ENCODE data around the gene TTLL5.
A peak's percentile ranks its signal among the peaks of the same experiment; 100 is the strongest.

TTLL5 gene

DNA sequence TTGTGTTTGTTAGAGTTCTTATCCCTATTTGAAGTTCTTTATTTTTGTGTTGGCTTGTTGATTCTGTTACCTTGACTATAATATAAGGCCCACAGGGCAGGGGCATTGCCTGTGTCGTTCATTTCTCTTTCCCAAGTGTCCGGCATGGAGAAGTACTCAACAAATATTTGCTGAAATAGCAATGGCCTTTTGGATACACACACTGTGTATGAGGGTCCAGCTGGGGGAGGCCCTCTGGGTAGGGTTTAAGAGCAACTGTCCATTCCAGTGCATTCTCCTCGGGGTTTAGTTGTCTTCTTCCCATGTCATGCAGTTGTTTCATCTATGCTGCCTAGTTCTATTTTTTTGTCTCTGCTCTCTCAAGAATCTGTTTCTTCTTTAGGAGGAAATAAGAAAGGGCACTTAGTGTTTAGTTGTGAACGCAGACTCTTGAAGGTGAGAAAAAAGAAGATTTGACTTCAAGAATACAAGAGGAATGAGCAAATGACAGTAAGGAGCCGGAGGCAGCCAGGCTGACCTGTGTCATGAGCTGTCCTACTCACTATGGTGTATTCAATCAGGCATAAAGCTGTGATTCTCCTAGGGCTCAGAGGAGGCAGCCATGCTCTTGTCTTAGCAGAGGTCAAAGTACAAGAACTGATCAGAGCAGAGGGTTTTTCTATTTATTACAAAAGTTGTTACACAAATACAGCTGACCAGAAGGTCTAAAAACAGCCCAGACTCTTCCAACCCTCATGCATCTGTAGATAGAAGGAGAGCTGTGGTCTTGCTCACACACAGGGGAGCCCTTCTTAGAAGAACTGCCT lies 10.6 kb upstream of the TTLL5 start:
- H3K36me3 ChIP-seq (ENCODE audit: insufficient read depth, low read length): peaks cover 38% of the 10 kb centered on the region
- no peak overlapping the region for H3K9ac ChIP-seq (ENCODE audit: low read length)
- H3K4me3 ChIP-seq (ENCODE audit: low read depth in 1 of 2, low read length in 2 of 2): no peak overlapping the region
- no peaks in the 10 kb centered on the region for H3K27me3 ChIP-seq (ENCODE audit: control insufficient read depth in 1 of 2, insufficient read depth in 2 of 2, low read length in 2 of 2)
- no peak overlapping the region for H3K27ac ChIP-seq (ENCODE audit: low read depth, low read length)
- H3K4me1 ChIP-seq (ENCODE audit: insufficient read depth, low read length): no peaks in the 10 kb centered on the region
- H3K9me3 ChIP-seq (ENCODE audit: low read length): no peaks in the 10 kb centered on the region

DNA sequence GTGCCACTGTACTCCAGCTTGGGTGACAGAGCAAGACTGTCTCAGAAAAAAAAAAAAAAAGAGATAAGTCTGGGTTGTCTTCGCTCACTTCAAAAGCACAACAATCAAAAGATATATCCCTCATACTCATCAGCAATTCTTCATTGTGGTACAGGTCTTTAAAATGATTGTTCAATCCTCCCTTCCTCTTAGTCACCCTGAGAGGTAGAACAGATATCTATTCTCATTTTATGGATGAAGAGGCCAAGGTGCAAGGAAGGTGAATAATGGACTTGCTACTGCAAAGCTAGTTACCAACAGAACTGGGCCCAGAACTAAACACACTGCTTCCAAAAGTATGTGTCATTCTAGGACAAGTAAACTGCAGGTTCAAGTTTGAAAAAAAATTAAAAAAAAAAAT lies 7.5 kb upstream of the TTLL5 start:
- no peaks in the 10 kb centered on the region for H3K9me3 ChIP-seq (ENCODE audit: low read length)
- H3K4me3 ChIP-seq (ENCODE audit: low read depth in 1 of 2, low read length in 2 of 2): no peak overlapping the region
- H3K27ac ChIP-seq (ENCODE audit: low read depth, low read length): no peak overlapping the region
- H3K36me3 ChIP-seq (ENCODE audit: insufficient read depth, low read length): peaks cover 42% of the 10 kb centered on the region
- H3K4me1 ChIP-seq (ENCODE audit: insufficient read depth, low read length): no peaks in the 10 kb centered on the region
- no peaks in the 10 kb centered on the region for H3K27me3 ChIP-seq (ENCODE audit: control insufficient read depth in 1 of 2, insufficient read depth in 2 of 2, low read length in 2 of 2)
- no peak overlapping the region for H3K9ac ChIP-seq (ENCODE audit: low read length)

- Histone ChIP-seq H3K4me3 (ENCODE audit: low read depth in 1 of 2, low read length in 2 of 2) (no peak overlapping the region), H3K27ac (ENCODE audit: low read depth, low read length) (no peak overlapping the region), H3K9ac (ENCODE audit: low read length) (no peak overlapping the region), H3K4me1 (ENCODE audit: insufficient read depth, low read length) (no peaks in the 10 kb centered on the region), H3K27me3 (ENCODE audit: control insufficient read depth in 1 of 2, insufficient read depth in 2 of 2, low read length in 2 of 2) (no peaks in the 10 kb centered on the region), H3K36me3 (ENCODE audit: insufficient read depth, low read length) (peaks cover 41% of the 10 kb centered on the region), H3K9me3 (ENCODE audit: low read length) (no peaks in the 10 kb centered on the region)
These were observed 6.8 kb upstream of the TTLL5 start for GRCh38 chr14:75654127-75654732.

DNA sequence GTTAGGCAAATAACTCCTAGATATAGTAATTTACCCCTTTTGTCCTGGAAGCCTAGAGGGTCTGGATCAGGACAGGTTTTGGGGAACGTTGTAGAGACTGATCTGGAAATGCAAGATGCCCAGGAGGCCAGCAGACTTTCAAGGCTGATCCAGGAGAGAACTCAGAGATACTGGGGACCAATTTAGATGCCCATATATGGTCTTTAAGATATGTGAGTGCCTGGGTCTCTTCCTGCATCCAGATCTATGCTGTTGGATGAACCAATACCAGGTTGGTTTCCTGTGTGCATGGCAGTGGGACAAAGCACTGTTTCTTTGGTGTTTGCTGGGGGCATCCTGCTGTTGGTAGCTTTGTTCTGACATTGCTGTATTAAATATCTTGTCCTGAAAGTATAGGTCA lies 5.8 kb upstream of the TTLL5 start:
- H3K4me3 ChIP-seq (ENCODE audit: low read depth in 1 of 2, low read length in 2 of 2): no peak overlapping the region
- H3K9me3 ChIP-seq (ENCODE audit: low read length): no peaks in the 10 kb centered on the region
- H3K36me3 ChIP-seq (ENCODE audit: insufficient read depth, low read length): peaks cover 30% of the 10 kb centered on the region
- H3K27ac ChIP-seq (ENCODE audit: low read depth, low read length): no peak overlapping the region
- H3K27me3 ChIP-seq (ENCODE audit: control insufficient read depth in 1 of 2, insufficient read depth in 2 of 2, low read length in 2 of 2): no peaks in the 10 kb centered on the region
- no peak overlapping the region for H3K9ac ChIP-seq (ENCODE audit: low read length)
- H3K4me1 ChIP-seq (ENCODE audit: insufficient read depth, low read length): peaks cover 5% of the 10 kb centered on the region

DNA sequence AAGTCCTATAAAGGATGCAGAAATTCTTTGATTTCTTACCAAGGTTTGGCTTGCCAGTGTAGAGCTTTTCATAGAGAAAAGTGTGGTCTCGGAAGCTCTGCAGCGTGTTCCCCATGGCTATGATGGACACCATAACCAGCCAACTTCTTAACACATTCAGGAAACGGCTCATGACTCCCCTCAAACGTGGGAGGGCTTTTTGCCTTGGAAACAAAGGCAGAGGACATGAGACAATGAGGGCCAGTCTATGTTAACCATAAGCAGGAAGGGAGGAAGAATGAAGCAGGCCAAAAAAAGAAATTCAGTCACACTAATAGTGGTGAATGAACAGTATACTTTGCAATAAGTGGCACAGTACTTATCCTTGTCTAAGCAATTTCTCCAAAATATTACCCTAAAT lies 3.7 kb upstream of the TTLL5 start:
- Histone ChIP-seq H3K27me3 (ENCODE audit: control insufficient read depth in 1 of 2, insufficient read depth in 2 of 2, low read length in 2 of 2) (no peaks in the 10 kb centered on the region), H3K9ac (ENCODE audit: low read length) (no peak overlapping the region), H3K4me3 (ENCODE audit: low read depth in 1 of 2, low read length in 2 of 2) (no peak overlapping the region), H3K9me3 (ENCODE audit: low read length) (no peaks in the 10 kb centered on the region), H3K36me3 (ENCODE audit: insufficient read depth, low read length) (peaks cover 11% of the 10 kb centered on the region), H3K27ac (ENCODE audit: low read depth, low read length) (no peak overlapping the region), H3K4me1 (ENCODE audit: insufficient read depth, low read length) (peaks cover 13% of the 10 kb centered on the region)

DNA sequence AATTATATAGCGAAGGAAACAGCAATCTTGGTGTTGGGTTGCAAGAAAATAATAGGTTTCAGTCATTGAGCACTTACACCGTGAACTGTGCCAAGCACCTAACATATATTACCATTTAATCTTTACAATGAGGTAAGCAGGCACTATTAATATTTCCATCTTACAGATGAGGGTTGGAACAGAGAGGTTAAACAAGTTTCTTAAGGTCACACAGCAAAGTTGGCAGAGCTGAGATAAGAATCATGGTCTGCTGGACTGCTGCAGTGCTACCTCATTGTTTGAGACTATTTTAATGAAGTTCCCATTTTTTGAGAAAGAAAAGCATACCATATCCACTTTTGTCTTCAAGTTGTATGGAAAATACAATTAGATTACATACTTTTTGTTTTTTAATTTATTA lies 2.1 kb upstream of the TTLL5 start:
- Histone ChIP-seq H3K27ac (ENCODE audit: low read depth, low read length) (no peak overlapping the region), H3K36me3 (ENCODE audit: insufficient read depth, low read length) (peaks cover 11% of the 10 kb centered on the region)

DNA sequence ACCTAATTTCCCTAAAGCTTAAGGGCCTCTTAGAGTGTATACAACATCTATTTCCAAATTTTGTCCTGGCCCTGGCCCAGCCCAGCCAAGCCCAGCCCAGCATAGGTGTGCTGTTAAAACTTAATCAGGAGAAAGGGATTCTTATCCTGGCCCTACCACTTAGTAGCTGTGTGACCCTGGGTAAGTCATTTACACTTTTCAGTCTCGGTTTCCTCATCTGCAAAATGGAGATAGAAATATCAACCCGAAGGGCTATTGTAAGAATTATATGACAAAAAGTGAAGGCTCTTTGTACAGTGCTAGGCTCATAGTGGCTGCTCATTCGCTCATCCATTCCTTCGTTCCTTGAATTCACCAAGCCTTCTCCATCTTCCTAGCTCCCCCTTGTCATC lies 812 bp upstream of the TTLL5 start:
- Histone ChIP-seq H3K4me3 (ENCODE audit: low read depth in 1 of 2, low read length in 2 of 2) (peak overlapping the region; percentile 80 to 86), H3K9me3 (ENCODE audit: low read length) (no peaks in the 10 kb centered on the region), H3K4me1 (ENCODE audit: insufficient read depth, low read length) (peaks cover 13% of the 10 kb centered on the region), H3K27me3 (ENCODE audit: control insufficient read depth in 1 of 2, insufficient read depth in 2 of 2, low read length in 2 of 2) (no peaks in the 10 kb centered on the region), H3K9ac (ENCODE audit: low read length) (peak overlapping the region; percentile 68), H3K36me3 (ENCODE audit: insufficient read depth, low read length) (peaks cover 4% of the 10 kb centered on the region), H3K27ac (ENCODE audit: low read depth, low read length) (peak overlapping the region; percentile 61)

More for the DNA sequence above, 2.1 kb upstream of the TTLL5 start:
- H3K4me1 ChIP-seq (ENCODE audit: insufficient read depth, low read length): peaks cover 13% of the 10 kb centered on the region
- H3K4me3 ChIP-seq (ENCODE audit: low read depth in 1 of 2, low read length in 2 of 2): no peak overlapping the region
- no peaks in the 10 kb centered on the region for H3K27me3 ChIP-seq (ENCODE audit: control insufficient read depth in 1 of 2, insufficient read depth in 2 of 2, low read length in 2 of 2)
- H3K9me3 ChIP-seq (ENCODE audit: low read length): no peaks in the 10 kb centered on the region
- H3K9ac ChIP-seq (ENCODE audit: low read length): no peak overlapping the region

GRCh38 chr14:75661499-75661814 lies 411 bp downstream of the TTLL5 start:
- Histone ChIP-seq H3K27me3 (ENCODE audit: control insufficient read depth in 1 of 2, insufficient read depth in 2 of 2, low read length in 2 of 2) (no peaks in the 10 kb centered on the region), H3K4me3 (ENCODE audit: low read depth in 1 of 2, low read length in 2 of 2) (peak overlapping the region; percentile 80 to 86), H3K4me1 (ENCODE audit: insufficient read depth, low read length) (peaks cover 13% of the 10 kb centered on the region), H3K9ac (ENCODE audit: low read length) (peak overlapping the region; percentile 68), H3K9me3 (ENCODE audit: low read length) (no peaks in the 10 kb centered on the region), H3K36me3 (ENCODE audit: insufficient read depth, low read length) (peaks cover 4% of the 10 kb centered on the region), H3K27ac (ENCODE audit: low read depth, low read length) (peak overlapping the region; percentile 92)

- no peak overlapping the region for H3K9ac ChIP-seq (ENCODE audit: low read length)
- no peak overlapping the region for H3K4me3 ChIP-seq (ENCODE audit: low read depth in 1 of 2, low read length in 2 of 2)
- no peak overlapping the region for H3K27ac ChIP-seq (ENCODE audit: low read depth, low read length)
- no peaks in the 10 kb centered on the region for H3K9me3 ChIP-seq (ENCODE audit: low read length)
- H3K36me3 ChIP-seq (ENCODE audit: insufficient read depth, low read length): no peaks in the 10 kb centered on the region
- H3K4me1 ChIP-seq (ENCODE audit: insufficient read depth, low read length): peaks cover 13% of the 10 kb centered on the region
- H3K27me3 ChIP-seq (ENCODE audit: control insufficient read depth in 1 of 2, insufficient read depth in 2 of 2, low read length in 2 of 2): no peaks in the 10 kb centered on the region
These were observed 1.9 kb downstream of the TTLL5 start for GRCh38 chr14:75662966-75663365.

- Histone ChIP-seq H3K36me3 (ENCODE audit: insufficient read depth, low read length) (peaks cover 13% of the 10 kb centered on the region), H3K27me3 (ENCODE audit: control insufficient read depth in 1 of 2, insufficient read depth in 2 of 2, low read length in 2 of 2) (no peaks in the 10 kb centered on the region), H3K9ac (ENCODE audit: low read length) (no peak overlapping the region), H3K4me1 (ENCODE audit: insufficient read depth, low read length) (peaks cover under 1% of the 10 kb centered on the region), H3K4me3 (ENCODE audit: low read depth in 1 of 2, low read length in 2 of 2) (no peak overlapping the region), H3K27ac (ENCODE audit: low read depth, low read length) (no peak overlapping the region), H3K9me3 (ENCODE audit: low read length) (no peaks in the 10 kb centered on the region)
These were observed 6.2 kb downstream of the TTLL5 start for GRCh38 chr14:75667099-75667765.

DNA sequence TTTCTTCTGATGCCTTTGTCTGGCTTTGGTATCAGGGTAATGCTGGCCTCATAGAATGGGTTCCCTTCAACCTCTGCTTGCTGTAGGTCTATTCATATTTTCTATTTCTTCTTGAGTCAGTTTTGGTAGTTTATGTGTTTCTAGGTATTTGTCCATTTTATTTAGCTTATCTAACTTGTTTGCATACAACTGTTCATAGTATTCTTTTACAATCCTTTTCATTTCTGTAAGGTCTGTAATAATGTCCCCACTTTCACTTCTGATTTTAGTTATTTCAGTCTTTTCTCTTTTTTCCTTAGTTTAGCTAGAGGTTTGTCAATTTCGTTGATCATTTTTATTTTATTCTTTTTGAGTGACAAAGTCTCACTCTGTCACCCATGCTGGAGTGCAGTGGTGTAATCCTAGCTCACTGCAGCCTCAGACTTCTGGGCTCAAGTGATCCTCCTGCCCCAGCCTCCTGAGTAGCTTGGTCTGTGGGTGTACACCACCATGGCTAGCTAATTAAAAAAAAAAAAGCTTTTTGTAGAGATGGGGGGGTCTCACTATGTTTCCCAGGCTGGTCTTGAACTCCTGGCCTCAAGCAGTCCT lies 11.7 kb downstream of the TTLL5 start:
- H3K9ac ChIP-seq (ENCODE audit: low read length): no peak overlapping the region
- no peak overlapping the region for H3K4me3 ChIP-seq (ENCODE audit: low read depth in 1 of 2, low read length in 2 of 2)
- no peaks in the 10 kb centered on the region for H3K4me1 ChIP-seq (ENCODE audit: insufficient read depth, low read length)
- no peak overlapping the region for H3K27ac ChIP-seq (ENCODE audit: low read depth, low read length)
- no peaks in the 10 kb centered on the region for H3K9me3 ChIP-seq (ENCODE audit: low read length)
- H3K27me3 ChIP-seq (ENCODE audit: control insufficient read depth in 1 of 2, insufficient read depth in 2 of 2, low read length in 2 of 2): no peaks in the 10 kb centered on the region
- H3K36me3 ChIP-seq (ENCODE audit: insufficient read depth, low read length): peaks cover 13% of the 10 kb centered on the region
